ENCODE results near the gene KIF3B.
"Not testable (repeated sequence)": the region's sequence is repeated elsewhere in the genome, so short reads cannot be mapped to it uniquely, and the experiment has no call there.

The KIF3B gene

DNA sequence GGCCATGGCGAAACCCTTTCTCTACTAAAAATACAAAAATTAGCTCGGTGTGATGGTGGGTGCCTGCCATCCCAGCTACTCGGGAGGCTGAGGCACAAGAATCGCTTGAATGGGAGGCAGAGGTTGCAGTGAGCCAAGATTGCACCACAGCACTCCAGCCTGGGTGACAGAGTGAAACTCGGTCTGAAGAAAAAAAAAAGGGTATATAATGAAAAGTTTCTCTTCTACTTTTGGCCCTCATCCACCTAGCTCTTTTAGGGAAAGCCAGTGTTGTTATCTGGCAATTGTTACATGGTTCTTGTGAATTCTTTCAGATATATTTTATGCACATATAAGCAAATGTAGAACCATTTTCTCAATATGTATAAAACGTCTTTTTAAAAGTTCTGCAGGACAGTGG is 19.0 kb downstream of the KIF3B start:
- DNase-seq (ENCODE audit: low read depth), result no peak

DNA sequence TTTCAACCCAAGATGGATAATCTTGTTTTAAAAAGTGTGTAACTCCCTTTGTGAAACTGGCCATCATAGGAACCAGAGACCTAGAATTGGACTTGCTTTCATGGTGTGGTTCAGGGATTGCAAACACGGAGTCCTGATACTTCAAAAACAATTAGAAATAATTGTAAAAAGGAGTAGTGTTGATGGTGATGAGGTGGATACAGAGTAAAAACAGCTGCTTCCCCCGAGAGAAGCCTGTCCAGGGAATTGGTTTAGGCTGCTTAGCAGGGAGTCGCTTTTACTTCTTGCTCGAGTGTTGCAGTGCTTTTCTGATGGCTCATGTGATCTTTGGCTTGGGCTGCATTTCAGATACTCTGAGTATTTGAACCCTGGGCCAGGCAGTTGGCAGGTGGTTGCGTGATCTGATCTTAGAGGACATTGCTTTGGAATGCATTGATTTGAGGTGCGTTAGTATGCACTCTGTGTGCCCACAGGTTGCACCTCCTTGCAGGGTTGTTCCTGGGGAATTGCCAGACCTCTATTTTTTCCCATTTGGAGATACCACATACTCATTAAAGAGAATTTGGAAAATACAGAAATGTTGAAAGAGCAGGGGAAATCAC is 19.5 kb downstream of the KIF3B start:
- no peak for DNase-seq (ENCODE audit: low read depth)

DNA sequence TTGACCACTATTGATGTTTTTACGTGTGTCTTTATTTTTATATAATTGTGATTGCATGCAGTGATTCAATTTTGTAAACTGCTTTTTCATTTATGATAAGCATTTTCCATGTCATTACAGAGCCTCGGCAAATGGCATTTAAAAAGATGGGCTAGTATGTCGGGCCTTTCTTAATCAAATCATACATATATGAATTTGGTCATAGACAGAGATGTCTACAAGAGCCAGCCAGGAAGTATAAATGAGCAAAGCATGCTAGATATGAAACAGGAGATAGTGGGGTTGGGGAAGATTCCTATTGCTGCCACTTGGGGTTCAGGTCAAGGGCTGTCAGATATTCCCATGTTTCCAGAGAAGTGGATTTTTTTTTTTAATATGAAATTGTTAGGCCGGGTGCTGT is 20.0 kb downstream of the KIF3B start:
- DNase-seq (ENCODE audit: low read depth), result no peak

DNA sequence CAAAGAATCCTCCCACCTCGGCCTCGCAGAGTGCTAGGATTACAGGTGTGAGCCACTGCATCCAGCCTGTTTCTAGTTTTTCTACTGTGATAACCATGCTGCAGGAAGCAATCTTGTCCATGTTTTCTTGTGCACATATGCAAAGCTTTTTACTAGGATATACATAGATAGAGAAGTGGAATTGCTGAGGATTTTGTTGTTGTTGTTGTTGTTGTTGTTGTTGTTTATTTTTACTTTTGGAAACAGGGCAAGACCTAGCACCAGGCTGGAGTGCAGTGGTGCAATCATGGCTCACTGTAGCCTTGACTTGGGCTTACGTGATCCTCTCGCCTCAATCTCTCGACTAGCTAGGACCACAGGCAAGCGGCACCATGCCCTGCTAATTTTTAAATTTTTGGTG is 23.2 kb downstream of the KIF3B start:
- no peak for DNase-seq (ENCODE audit: low read depth)

DNA sequence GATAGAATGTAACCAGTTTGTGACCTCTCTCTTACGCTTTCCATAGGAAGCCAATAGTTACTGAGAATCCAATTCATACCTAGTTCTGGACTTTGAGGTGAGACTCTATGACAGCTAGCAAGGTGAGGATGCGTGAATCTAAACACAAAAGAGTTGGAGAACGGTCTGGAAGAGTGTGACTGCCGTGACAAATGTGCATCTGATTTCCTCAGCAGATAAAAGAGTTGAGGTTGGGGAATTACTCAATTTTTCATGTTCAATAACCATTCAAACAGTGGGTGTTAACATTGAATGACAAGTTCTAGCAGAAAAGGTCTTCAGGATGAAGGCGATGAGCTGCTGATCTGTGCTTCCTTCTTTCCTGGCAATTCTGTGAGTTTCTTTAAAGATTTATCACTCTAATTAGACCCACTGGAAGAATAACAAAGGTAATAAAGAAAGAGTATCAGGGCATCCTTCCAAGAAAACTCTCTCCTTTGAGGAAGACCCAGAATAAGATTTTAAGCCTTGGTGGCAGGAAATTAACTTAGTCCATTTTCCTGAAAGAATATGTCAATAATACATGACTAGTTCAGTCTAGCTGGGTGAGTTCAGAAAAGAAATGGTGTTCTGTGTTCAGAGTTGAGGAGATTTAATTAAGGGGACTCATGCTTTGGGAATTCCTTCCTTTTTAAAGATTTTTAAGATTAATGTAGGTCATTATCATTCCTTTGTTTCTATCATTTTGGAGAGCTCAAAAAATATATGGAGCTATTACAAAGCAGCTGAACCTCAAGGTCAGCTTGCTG is 24.5 kb downstream of the KIF3B start:
- DNase-seq (ENCODE audit: low read depth), result no peak

DNA sequence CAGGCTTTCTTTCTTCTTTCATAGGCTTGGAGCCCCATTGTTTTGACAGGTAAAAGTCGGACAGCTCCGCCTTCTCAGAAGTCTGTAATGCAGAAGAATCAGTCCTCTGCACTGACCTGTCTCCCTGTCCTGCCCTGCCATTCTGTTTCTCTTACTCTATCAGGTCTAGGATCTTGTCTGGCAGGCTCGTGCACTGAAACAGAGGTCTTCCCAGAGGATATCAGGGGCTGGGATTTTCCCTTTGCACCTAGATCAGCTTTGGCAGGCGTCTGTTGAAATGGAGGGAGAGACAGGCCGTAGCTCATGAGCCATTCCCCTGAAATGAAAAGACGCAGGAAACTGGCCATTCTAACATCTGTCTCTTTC is 25.0 kb downstream of the KIF3B start:
- no peak for DNase-seq (ENCODE audit: low read depth)

DNA sequence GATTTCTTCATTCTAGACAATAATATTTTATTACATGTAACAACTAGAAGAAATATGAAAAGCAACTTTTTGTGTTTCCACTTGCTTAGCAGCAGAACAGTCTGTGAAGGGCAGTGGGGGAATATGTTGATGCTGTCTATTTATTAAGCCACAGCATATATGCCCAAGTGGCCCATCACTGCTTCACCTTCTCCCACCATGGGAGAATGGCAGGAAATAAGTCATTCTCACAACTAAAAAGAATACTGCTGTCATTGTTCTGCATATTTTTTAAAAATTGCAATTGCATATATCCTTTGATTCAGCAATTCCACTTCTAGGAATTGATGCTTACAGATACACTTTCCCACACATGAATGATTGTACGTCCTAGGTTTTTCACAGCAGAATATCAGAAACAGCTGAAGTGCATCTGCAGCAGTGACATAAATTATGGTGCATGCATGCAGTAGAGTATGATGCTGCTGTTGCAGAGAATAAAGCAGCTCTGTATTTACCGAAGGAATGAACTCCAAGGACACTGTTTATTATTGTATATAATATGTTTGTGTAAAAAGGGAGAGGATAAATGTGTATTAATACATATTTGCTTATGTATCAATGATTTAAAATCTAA is 26.8 kb downstream of the KIF3B start:
- no peak for DNase-seq (ENCODE audit: low read depth)

DNA sequence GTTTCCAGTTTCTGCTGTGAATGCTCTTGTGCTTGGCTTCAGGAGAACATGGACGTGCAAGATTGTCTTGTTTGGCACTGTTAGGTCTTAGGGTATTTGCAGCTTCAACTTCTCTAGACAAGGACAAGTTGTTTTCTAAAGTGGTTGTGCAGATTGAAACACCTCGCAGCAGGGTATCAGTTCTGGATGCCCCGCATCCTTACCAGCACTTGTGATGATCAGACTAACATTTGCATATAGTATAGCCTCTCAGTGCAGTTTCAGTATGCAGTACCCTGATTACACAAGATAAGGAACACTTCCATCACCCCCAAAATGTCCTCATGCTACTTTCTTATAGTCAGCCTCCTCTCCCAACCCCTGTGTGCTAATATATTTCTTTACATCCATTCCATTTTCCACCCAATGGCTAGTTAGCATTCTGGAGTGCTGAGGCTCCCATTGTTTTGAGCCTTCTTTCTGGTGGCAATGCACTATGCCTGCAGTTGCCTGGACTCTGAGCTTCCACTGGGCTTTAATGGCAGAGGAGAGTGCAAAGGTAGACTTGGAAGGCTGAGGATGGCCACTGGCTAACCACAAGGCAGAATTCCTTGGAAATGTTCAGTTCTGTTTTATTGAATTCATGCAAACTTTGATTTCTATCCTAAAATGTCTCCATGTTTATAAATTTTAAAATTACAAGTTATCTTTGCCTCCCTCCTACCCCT is 35.4 kb downstream of the KIF3B start:
- DNase-seq (ENCODE audit: low read depth), result no peak

DNA sequence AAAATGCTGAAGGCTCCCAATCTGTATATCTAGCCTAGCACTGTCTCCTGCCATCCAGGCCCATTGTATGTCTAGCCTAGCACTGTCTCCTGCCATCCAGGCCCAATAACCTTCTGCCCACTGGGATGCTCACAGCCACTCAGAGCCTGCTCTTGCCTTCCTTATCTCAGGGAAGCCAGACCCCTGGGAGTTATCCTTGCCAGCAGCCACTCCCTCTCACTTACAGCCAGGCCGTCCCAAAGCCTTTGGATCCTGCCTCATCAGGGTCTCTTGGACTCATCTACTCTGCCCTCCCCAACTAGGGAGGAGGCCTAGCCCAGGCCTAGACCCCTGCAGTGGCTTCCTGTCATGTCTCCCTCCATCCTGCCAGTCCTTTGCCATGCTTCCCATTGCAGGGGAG is 37.3 kb downstream of the KIF3B start:
- no peak for DNase-seq (ENCODE audit: low read depth)

DNA sequence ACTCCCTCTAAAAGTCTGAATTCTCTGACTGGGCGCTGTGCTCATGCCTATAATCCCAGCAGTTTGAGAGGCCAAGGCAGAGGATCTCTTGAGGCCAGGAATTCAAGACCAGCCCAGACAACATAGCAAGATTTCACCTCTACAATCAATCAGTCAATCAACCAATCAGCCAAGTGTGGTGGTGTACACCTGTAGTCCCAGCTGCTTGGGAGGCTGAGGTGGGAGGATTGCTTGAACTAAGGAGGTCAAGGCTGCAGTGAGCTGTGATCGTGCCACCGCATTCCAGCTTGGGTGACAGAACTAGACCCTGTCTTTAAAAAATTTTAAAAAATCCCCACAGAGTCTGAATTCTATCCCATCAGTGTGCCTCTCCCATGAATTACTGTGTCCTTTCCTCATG is 37.9 kb downstream of the KIF3B start:
- DNase-seq (ENCODE audit: low read depth), result no peak

DNA sequence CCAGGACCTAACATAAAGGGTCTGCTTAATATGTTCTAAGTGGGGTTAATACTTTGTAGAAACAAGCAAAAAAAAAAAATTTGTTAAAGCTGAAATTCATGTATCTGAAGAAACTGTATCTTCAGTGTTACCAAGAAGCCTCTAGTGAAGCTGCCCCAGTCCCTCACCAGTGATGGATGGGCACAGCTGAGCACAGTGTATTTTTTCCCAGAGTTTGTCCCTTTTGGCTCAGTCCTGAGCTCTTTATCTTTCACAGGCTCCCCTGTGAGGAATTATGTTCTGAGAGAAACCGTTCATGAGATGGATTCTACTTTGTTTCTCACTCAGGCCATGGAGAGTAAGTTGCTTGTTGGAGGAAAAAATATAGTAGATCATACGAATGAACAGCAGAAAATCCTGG is 38.4 kb downstream of the KIF3B start:
- no peak for DNase-seq (ENCODE audit: low read depth)

DNA sequence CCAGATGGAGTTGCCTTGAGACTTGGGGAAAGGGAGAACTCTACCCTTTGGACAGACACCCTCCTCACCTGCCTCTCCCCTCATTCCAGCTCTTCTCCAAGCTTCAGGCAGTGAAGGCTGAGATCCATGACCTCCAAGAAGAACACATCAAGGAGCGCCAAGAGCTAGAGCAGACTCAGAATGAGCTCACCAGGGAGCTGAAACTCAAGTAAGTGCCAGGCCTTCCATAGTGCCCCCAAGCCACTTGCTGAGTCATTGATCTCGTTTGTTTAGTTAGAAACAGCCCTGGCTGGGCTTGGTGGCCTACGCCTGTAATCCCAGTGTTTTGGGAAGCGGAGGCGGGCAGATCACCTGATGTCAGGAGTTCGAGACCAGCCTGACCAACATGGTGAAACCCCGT is 39.2 kb downstream of the KIF3B start:
- no peak for DNase-seq (ENCODE audit: low read depth)

DNA sequence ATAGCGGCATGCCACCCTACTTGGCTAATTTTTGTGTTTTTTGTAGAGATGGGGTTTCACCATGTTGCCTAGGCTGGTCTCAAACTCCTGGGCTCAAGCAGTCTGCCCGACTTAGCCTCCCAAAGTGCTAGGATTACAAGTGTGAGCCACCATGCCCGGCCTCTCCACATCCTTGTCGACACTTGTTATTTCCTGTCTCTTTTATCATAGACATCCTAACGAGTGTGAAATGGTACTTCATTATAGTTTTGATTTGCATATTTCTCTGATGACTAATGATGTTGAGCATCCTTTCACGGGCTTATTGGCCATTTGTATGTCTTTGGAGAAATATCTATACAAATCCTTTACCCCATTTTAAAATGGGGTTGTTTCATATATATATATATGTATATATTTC is 41.6 kb downstream of the KIF3B start:
- no peak for DNase-seq (ENCODE audit: low read depth)

DNA sequence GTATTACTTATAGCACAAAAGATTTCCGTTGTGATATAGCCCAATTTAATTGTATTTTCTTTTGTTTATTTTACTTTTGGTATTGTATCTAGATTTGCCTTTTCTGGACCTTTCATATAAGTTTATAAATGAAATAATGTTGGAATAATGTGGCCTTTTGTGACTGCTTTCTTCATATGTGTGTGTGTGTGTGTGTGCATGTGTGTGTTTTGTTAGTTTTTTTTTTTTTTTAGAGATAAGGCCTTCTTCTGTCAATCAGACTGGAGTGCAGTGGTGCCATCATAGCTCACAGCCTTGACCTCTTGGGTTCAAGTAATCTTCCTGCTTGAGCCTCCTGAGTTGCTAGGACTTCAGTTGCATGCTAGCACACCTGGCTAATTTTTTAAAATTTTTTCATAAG is 42.9 kb downstream of the KIF3B start:
- DNase-seq (ENCODE audit: low read depth), result no peak

DNA sequence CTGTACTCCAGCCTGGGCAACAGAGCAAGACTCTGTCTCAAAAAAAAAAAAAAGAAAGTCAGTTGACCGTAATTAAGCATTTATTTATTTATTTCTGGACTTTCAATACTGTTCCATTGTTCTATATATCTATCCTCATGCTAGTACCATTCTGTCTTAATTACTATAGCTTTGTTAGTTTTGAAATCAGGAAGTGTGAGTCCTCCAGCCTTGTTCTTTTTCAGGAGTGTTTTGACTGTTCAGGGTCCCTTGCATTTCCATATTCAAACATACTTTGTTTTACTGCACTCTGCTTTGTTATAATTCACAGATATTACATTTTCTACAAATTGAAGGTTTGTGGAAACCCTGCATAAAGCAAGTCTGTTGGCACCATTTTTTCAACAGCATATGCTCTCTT is 43.9 kb downstream of the KIF3B start:
- DNase-seq (ENCODE audit: low read depth), result no peak

DNA sequence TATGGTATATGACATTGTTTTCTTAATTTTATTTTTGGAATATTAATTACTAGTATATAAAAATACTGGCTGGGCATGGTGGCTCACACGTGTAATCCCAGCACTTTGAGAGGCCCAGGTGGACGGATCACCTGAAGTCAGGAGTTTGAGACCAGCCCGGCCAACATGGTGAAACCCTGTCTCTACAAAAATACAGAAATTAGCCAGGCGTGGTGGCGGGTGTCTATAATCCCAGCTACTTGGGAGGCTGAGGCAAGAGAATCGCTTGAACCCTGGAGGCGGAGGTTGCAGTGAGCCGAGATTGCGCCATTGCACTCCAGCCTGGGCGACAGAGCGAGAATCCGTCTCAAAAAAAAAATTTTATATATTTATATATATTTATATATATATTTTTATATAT is 44.8 kb downstream of the KIF3B start:
- not testable (repeated sequence) for DNase-seq (ENCODE audit: low read depth)

DNA sequence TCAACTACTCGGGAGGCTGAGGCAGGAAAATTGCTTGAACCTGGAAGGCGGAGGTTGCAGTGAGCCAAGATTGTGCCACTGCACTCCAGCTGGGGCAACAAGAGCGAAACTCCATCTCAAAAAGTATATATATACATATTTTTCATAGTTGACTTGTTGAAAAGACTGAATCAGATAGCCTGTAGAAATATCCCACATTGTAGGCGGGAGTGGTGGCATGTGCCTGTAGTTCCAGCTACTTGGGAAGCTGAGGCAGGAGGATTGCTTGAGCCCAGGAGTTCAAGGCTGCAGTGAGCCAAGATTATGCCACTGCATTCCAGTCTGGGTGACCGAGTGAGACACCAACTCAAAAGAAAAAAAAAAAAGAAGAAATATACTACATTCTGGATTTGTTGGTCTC is 46.3 kb downstream of the KIF3B start:
- DNase-seq (ENCODE audit: low read depth), result not testable (repeated sequence)

DNA sequence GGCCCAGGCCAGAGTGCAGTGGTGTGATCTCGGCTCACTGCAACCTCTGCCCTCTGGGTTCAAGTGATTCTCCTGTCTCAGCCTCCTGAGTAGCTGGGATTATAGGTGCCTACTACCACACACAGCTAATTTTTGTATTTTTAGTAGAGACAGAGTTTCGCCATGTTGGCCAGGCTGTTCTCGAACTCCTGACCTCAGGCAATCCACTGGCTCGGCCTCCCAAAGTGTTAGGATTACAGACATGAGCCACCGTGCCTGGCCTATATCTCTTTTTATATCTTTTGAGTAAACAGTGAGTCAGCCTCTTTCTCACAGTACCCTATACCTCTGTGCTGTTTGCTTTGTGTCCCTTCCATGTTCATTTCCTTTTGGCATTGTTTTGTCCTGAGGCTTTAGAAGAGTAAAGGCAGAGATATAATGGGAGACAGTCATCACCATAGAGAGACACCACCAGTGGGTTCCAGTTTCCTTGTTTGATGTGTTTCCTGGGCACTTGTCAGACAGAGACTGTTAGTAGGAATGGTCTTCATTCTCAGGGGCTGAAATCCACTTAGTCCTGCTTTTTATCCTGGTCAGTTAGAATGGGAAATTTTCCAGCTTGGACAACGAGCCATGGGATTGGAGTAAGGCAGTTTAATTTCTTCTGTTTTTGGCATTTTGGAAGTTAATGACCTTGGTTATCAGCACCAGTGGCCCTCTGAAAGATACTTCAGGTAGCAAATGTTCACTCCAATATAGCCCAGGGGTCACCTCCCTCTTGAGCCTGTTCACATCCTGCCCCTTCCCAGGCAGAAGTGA is 48.5 kb downstream of the KIF3B start:
- no peak for DNase-seq (ENCODE audit: low read depth)

DNA sequence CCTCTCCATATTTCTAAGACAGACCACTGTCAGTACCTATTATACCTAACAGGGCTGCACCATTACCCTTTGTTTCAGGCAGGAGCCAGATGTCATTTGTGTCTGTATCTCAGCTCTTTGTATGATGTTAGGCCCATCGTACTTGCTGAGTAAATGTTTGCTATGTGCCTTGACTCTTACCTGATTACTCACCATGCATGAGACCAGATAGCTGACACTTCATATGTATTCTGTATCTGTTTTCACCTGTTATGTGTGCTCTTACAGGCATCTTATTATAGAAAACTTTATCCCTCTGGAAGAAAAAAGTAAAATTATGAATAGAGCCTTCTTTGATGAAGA is 49.0 kb downstream of the KIF3B start:
- no peak for DNase-seq (ENCODE audit: low read depth)

DNA sequence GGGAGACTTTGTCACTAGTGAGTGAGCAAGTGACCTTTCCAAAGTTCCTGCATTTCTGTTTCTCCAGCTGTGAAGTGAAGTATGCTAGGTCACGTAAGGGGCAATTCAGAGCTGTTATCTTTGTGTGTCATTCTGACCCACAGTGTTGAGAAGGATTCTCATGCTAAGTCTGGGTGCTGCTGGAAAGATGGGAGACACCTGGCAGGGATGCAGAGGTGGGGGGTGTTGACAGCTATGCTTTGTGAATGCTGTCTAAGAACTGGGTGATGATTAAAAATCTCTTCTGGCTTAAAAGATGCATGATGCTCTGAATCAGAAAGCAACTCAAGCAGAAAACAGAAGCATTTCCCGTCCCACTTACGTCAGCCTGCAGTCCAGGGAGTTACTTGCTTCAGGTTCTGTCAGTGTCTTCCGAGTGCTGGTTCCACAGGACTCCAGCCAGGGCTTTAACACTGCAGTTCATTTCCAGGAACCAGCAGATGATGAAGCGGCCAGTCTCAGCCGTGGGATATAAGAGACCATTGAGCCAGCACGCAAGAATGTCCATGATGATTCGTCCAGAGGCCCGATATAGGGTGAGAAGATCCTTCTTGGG is 49.7 kb downstream of the KIF3B start:
- no peak for DNase-seq (ENCODE audit: low read depth)

DNA sequence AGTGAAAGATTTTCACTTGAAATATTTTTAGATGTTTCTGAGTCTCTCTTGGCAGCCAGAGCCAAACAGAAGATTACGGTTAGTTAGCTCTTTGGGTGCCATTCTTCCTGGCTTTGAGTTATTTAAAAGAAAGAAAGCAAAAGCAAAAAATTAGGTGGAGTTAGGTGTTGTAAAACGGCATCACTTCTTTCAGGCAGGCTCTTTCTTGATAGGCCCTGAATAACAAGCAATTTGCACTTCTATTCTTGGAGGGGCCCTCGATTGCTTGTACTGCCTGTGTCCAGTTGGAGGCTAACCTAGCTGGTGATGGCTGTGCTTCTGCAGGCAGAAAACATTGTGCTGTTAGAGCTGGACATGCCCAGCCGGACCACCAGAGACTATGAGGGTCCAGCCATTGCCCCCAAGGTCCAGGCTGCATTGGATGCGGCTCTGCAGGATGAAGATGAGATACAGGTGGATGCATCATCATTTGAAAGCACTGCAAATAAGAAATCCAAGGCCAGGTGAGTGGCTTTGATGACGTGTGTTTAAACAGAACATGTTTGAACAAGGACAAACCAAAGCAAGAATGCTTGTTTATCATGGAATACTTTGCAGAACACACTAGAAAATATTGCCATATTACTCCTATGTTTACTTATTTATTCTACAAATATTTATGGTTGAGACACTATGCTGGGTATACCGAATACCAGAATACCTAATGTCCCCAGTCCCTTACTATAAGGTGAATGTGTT is 52.5 kb downstream of the KIF3B start:
- DNase-seq (ENCODE audit: low read depth), result no peak

All from stimulated activated CD8-positive, alpha-beta memory T cell treated with anti-CD3 and anti-CD28 coated beads, Interleukin-4, amount 100 ng/mL, for 24 hours (primary cell).